GM10266 (cell line): ENCODE measurements around the gene TRAPPC10.

ENCODE experiments used
- DNase-seq: peaks from one replicate; pipeline ENCODE4 v3.0.0; 2012; ENCODE audit errors: extremely low spot score
- CTCF ChIP-seq: IDR thresholded peaks from 2 replicates; pipeline ENCODE4 v1.5.1; 2012; ENCODE audit warnings: mild to moderate bottlenecking, low read depth; ENCODE audit not compliant: control insufficient read depth, insufficient read depth; ENCODE audit errors: missing control alignments

Gene TRAPPC10

GRCh38 chr21:44076316-44076715 is 64.2 kb downstream of the TRAPPC10 start:
- no peak for TF ChIP-seq CTCF
- no peak for DNase-seq

GRCh38 chr21:44078411-44078981 is 66.4 kb downstream of the TRAPPC10 start:
- TF ChIP-seq CTCF, result no peak
- DNase-seq, result no peak

GRCh38 chr21:44079446-44079845 is 67.3 kb downstream of the TRAPPC10 start:
- no peak for DNase-seq
- TF ChIP-seq CTCF, result no peak

GRCh38 chr21:44079846-44080245 is 67.7 kb downstream of the TRAPPC10 start:
- DNase-seq, result no peak
- TF ChIP-seq CTCF, result no peak

DNA sequence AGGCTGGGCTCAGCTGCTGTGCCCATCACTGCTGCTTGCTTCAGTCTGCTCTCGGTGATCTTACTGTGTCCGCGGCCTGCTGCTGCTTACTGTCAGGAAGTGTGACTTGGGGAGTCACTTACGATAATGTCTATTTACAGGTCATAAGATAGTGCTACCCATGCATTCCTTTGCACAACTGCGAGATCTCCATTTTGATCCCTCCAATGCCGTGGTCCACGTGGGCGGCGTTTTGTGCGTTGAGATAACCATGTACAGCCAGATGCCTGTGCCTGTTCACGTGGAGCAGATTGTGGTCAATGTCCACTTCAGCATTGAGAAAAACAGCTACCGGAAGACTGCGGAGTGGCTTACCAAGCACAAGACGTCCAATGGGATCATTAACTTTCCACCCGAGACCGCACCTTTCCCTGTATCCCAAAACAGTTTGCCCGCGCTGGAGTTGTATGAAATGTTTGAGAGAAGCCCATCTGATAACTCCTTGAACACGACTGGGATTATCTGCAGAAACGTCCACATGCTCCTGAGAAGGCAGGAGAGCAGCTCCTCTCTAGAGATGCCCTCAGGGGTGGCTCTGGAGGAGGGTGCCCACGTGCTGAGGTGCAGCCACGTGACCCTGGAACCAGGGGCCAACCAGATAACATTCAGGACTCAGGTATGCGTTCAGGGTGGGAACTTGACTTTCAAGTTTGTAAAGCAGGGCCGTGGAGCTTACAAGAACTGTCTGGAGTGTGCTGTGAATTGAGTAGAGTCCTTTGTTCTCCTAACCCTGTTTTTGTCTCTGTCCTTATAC is 70.7 kb downstream of the TRAPPC10 start:
- DNase-seq, result no peak
- no peak for TF ChIP-seq CTCF

DNA sequence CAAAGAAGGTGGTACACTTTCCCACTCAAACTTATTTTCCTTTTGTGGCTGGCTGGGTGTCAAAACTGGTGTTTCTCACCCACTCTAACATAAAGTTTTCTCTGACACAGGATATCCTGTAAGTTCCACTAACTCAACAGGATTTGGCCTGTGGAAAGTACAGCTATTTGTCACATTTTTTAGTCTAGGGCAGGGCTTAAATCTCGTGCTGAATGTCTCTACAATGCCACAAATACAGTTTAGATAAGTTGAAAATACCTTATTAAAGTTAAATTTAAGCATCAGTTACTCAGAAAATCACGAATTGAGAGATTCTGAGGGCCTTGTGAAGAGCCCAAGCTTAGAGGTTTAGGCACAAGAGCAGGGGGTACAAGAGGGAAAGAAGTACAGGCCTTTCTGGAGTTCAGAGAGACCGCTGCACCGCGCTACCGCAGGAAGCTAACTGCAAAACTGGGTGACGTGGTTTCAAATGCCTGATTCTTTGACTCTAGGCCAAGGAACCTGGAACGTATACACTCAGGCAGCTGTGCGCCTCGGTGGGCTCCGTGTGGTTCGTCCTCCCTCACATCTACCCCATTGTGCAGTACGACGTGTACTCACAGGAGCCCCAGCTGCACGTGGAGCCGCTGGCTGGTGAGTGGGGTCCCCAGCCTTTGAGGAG is 71.7 kb downstream of the TRAPPC10 start:
- no peak for DNase-seq
- TF ChIP-seq CTCF, result no peak
